Stomach (tissue), 4 donors: ENCODE results near the gene ANKRD23.

ENCODE experiments used
- CTCF ChIP-seq, 7 experiments: fragments of 450-650 bp in 4 of 7; fragments of 200-600 bp in 3 of 7; sonication (generic) in 3 of 7; IDR thresholded peaks; one replicate each; pipeline ENCODE4 v1.5.1; 2016 to 2019; ENCODE audit warnings: antibody characterized with exemption in 7 of 7, control low read depth in 2 of 7, mild to moderate bottlenecking in 1 of 7
- POLR2A ChIP-seq, 4 donors: fragments of 450-650 bp; IDR thresholded peaks; one replicate each; pipeline ENCODE4 v1.6.1; 2016; ENCODE audit warnings: antibody characterized with exemption in 4 of 4, control low read depth in 2 of 4, mild to moderate bottlenecking in 1 of 4, moderate library complexity in 1 of 4

DNA sequence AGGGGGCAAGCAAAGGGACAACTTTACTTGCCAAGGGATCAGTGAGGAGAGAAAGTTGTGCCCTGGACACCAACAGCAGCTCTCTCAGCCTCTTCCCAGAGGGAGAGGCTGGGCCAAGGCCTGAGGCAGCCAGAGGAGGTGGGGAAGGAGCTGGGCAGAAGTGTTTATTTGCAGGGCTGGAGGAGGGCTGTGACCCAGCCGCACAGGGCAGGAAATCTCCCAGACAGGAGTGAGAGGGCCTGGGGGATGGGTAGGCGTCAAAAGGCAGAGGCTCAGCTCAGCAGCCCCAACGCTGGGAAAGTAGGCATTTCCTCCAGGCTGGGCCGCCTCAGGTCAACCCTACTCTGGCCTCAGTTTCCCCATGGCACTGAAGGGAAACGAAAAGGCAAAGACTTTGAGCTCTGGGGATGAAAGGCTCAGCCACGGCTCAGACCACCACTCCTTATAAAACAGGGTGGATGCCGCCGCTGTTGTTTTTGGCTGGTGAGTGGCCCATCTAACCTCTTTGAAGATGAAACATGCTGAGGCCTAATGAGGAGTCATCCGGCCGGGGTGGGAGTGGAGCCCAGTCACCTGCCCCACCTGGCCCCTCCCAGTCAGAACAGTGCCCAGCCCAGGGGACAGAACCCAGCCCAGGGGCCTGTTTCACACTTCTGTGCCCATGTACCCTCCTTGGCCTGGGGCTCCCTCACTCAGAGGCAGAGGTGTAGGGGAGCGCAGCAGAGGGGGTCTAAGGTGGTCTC is 47.9 kb upstream of the ANKRD23 start:
- TF ChIP-seq POLR2A (IDR thresholded peaks at IDR 0.05) = no peak
- no peak for TF ChIP-seq CTCF (IDR thresholded peaks at IDR 0.05)
